Endometrial microvascular endothelial cells (primary cell): ENCODE data around the gene PRR20G. TPM values are rescaled to one million over a fixed set of nuclear protein-coding genes. Genes with fewer than 3 reads are reported as not detected.

Source experiments
- in situ Hi-C: cut with HindIII; loops from 2 replicates; pipeline ENCODE4 v1.10.0; 2017; ENCODE audit warnings: low sequenced_read_pairs, low pct_unique_long_range_greater_than_20kb; ENCODE audit errors: inconsistent ontology term
- total RNA-seq: library from RNA; depleted of rRNA; stranded (reverse); fragments of >200 nt; gene quantifications from one replicate; pipeline ENCODE4 v1.2.3, GENCODE V29; 2015; ENCODE audit errors: inconsistent ontology term

Gene PRR20G
- total RNA-seq, 1 donor from 2014 or later = not detected

GRCh38 chr3:127253491-127253890 is 34.4 kb downstream of the PRR20G start:
- in situ Hi-C loops = no loop called here

GRCh38 chr3:127252446-127252845 is 35.4 kb downstream of the PRR20G start:
- in situ Hi-C loops = no loop called here

- in situ Hi-C loops = no loop called here
These were observed 37.8 kb downstream of the PRR20G start for GRCh38 chr3:127250032-127250431.

- in situ Hi-C loops = no loop called here
These were observed 40.6 kb downstream of the PRR20G start for GRCh38 chr3:127247292-127247691.

- in situ Hi-C loops = no loop called here
These were observed 49.2 kb downstream of the PRR20G start for GRCh38 chr3:127238602-127239001.

- in situ Hi-C loops = no loop called here
These were observed 50.0 kb downstream of the PRR20G start for GRCh38 chr3:127237835-127238234.

- in situ Hi-C loops = no loop called here
These were observed 52.1 kb downstream of the PRR20G start for GRCh38 chr3:127235706-127236105.

- in situ Hi-C loops = no loop called here
These were observed 53.1 kb downstream of the PRR20G start for GRCh38 chr3:127234778-127235177.

Other genes starting within 250 kb of the PRR20G start
- not detected for gene PRR23E, start 94.9 kb downstream of the PRR20G start, total RNA-seq